ENCODE data around the gene KRTAP1-1.
"Not testable (repeated sequence)": the region's sequence is repeated elsewhere in the genome, so short reads cannot be mapped to it uniquely, and the experiment has no call there.

DNA sequence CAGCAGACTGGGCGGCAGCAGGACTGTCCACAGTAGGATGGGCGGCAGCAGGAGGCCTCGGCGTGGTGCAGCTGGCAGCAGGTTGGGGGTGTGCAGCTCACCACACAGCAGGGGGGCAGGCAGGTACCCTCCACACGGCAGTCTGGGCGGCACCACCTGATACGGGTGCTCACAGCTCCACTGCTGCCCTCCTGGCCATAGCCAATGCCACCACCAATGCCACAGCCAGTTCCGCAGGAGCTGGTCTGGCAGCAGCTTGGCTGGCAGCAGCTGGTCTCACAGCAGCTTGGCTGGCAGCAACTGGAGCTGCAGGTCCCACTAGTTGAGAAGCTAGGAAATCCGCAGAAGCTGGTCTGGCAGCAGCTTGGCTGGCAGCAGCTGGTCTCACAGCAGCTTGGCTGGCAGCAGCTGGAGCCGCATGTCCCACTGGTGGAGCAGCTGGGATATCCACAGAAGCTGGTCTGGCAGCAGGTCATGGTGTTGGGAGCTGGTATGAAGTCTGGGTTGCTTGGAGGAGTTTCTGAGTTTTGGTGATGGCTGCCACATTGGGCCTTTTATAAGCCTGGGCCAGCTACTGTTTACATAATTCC is 6.8 kb downstream of the KRTAP1-1 start, which contains the start of gene KRTAP1-3:
- not testable (repeated sequence) for TF ChIP-seq CTCF, POLR2A, EP300 (IDR thresholded peaks at IDR 0.05)
